HG03066 (cell line): ENCODE data around the gene MAGI3.
"Not testable (repeated sequence)": the region's sequence is repeated elsewhere in the genome, so short reads cannot be mapped to it uniquely, and the experiment has no call there.

Experiments
- ATAC-seq: cut with Tn5 transposase; IDR thresholded peaks from one replicate; pipeline ENCODE4 v1.9.1; 2021; ENCODE audit warnings: low read depth; ENCODE audit not compliant: unreplicated experiment

Gene MAGI3

GRCh38 chr1:113396585-113396984 is 6.3 kb downstream of the MAGI3 start:
- ATAC-seq: no peak

DNA sequence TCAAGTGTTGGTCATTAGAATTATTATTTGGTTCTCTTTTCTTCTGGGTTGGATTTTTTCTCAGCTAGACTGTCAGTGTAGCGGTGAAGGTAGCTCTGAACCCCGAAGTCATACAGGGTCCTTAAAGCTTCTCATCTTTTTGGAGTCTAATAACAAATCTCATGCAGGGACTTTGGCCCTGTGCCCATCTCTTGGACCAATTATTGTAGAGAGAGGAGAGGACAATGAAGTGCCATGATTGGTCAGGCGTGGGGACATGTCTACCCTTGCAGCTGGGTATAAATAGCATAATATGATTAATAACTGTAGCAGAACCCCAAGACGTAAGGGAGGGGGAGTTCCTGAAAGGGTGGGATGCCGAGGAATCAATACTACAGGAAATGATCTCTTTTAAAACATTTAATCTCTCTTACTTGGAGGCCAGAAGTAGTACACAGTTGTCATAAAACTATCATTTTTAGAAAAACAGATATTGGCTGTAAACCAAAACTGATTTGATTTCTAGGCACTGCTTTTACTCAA is 8.8 kb downstream of the MAGI3 start:
- no peak for ATAC-seq

DNA sequence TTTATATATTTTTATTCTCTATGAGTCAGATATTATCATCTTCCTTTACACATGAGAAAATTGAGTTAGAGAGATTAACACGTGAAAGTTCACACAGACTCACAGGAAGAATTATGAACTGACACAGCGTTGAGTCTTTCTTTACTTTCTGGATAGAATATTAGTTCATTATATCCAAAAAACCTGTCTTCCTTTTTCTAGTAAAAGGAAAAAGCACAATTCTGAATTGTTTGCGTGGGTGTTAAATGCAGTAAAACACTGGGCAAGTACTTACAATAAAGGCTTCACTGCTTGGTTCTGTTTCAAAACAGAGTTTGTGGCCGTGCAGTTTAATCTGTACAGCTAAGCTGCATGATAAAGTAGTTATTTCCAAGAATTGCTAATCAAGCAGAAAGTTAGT is 10.8 kb downstream of the MAGI3 start:
- ATAC-seq: no peak

GRCh38 chr1:113401728-113402127 is 11.4 kb downstream of the MAGI3 start:
- no peak for ATAC-seq

- ATAC-seq: no peak
Observed at GRCh38 chr1:113403065-113403464, 12.8 kb downstream of the MAGI3 start.

GRCh38 chr1:113405573-113405972 is 15.3 kb downstream of the MAGI3 start:
- ATAC-seq: no peak

GRCh38 chr1:113406149-113406548 is 15.8 kb downstream of the MAGI3 start:
- not testable (repeated sequence) for ATAC-seq

DNA sequence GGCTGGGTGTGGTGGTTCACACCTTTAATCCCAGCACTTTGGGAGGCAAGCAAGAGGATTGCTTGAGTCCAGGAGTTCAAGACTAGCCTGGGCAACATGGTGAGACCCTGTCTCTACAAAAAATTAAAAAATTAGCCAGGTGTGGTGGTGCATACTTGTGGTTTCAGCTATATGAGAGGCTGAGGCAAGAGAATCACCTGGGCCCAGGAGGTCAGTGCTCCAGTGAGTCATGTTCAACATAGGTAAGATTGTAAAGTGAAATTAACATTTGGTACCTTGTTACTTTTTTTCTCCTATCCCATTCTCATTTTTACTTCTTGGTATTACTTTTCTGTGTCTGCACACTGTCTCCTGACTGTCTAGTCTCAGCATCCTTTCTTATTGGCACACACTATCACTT is 19.0 kb downstream of the MAGI3 start:
- ATAC-seq: no peak

DNA sequence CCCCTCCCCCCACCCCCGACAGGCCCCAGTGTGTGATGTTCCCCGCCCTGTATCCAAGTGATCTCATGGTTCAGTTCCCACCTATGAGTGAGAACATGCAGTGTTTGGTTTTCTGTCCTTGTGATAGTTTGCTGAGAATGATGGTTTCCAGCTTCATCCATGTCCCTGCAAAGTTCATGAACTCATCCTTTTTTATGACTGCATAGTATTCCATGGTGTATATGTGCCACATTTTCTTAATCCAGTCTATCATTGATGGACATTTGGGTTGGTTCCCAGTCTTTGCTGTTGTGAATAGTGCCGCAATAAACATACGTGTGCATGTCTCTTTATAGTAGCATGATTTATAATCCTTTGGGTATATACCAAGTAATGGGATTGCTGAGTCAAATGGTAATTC is 21.7 kb downstream of the MAGI3 start:
- not testable (repeated sequence) for ATAC-seq

GRCh38 chr1:113415310-113416070 is 25.2 kb downstream of the MAGI3 start:
- ATAC-seq: no peak

GRCh38 chr1:113416071-113416470 is 25.8 kb downstream of the MAGI3 start:
- not testable (repeated sequence) for ATAC-seq

DNA sequence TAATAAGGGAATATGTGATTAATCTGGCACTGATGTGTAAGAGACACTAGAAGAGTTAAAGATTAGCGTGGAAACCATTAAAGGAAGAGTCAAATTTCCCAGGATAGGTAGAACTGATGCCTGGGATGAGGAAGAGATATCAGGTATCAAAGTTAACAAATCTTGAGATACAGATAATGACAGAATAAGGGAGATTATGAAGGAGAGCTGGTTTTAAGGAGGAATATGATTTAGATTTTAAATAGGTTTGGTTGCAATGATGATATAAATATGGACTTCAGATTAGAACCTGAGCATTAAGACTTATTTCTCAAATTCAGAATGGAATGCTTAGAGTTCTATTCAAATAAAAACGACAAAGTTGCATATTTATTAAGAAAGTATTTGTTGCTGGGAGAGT is 26.2 kb downstream of the MAGI3 start:
- no peak for ATAC-seq

DNA sequence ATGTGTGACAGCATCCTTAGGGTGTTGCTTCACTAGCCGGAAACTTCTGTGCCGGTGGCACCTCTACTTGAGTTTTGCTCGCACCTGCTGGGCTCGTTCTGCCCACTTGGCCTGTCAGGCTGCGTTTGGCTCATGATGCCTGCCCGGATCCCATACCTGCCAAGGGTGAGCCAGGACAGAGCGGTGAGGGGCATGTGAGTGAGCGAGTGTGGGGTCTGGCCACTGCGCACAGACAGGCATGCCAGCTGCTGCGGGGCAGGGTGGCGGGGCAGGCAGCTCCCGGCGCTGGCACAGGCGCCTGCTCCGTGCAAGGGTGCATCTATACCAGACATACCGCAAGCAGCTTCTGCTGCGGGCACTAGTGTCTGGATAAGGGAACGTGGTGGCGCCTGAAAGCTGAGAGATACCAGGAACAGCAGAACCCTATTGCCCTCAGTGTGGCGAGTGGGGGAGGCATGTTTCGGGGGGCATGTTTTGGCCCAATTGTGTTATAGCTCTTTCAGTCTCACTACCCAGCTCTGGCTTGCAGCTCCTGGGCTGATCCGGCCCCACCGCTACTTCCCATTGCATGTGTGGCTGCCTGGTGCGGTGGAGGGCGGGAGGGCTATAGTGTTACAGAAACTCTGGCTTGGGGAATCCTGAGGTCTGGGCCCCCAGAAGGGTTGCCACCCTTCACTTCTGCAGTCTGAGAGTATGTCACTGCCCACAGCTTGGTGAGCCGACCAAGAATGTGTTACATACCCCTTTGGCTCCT is 32.2 kb downstream of the MAGI3 start:
- no peak for ATAC-seq

- ATAC-seq: no peak
Observed at GRCh38 chr1:113423826-113424225, 33.5 kb downstream of the MAGI3 start.

- ATAC-seq: no peak
Observed at GRCh38 chr1:113429461-113430153, 39.3 kb downstream of the MAGI3 start.

- ATAC-seq: no peak
Observed at GRCh38 chr1:113433184-113433583, 42.9 kb downstream of the MAGI3 start.

DNA sequence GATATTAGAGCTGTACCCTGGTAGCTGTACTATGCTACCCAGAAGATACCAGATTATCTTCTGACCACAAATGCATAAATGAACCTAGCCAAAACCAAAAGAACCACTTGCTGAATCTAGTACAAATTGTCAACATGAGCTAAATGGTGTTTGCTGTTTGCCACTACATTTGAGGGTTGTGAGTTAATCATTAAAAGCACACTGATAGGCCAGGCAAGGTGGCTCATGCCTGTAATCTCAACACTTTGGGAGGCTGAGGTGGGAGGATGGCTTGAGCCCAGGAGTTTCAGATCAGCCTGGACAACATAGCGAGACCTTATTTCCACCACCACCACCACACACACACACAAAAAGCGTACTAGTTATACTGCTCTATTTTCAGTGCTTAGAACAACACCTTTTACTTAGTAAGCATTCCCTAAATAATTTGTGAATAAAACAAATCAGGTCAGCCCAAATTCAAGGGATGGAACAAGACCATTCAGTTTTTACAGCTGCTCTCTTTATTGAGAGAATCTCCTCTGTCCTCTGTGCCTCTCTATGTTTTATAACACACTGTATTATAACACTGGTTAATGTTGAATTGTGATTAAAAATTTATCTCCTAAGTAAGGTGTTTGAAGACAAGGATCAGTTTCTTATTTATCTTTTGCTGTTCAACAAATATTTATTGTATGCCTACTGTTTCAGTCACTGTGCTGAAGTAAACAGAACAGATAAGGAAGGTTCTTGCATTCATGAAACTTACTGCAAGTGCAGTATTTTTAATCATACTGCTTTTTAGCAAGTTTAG is 44.0 kb downstream of the MAGI3 start:
- no peak for ATAC-seq

GRCh38 chr1:113434874-113435175 is 44.5 kb downstream of the MAGI3 start:
- no peak for ATAC-seq

DNA sequence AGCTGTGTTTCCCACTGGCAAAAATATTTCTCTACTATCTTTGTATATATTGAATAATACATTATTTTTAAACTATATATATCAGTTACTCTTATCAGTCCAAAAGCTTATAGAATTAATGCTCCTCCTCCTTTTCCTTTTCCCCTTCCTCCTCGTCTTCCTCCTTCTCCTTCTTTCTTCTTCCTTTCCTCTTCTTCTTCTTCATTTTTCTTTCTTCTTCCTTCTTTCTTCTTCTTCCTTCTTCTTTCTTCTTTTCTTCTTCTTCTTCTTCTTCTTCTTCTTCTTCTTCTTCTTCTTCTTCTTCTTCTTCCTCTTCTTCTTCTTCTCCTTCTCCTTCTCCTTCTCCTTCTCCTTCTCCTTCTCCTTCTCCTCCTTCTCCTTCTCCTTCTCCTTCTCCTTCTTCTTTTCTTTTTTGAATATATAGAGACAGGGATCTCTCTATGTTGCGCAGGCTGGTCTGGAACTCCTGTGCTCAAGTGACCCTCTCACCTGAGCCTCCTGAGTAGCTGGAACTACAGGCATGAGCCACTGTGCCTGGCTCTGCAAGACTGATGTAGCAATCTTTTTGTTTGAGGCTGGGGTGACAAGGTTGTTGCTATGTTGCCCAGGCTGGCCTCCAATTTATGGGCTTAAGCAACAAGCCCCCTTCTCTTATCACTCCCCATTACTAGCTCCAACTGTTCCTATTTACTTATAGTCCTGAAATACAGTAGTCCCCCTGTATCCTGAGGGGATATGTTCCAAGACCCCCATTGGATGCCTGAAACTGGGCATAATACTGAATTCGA is 47.4 kb downstream of the MAGI3 start:
- ATAC-seq: no peak
